H7 (cell line): ENCODE measurements around the gene DFFB. TPM values are rescaled to one million over a fixed set of nuclear protein-coding genes. Genes with fewer than 3 reads are reported as not detected.
"Not testable (repeated sequence)": the region's sequence is repeated elsewhere in the genome, so short reads cannot be mapped to it uniquely, and the experiment has no call there.

Experiments
- DNase-seq: peaks from one replicate; pipeline ENCODE4 v3.0.0; 2012
- H3K27me3 ChIP-seq: 2 replicates; pipeline ENCODE4 v1.6.0; 2011; ENCODE audit warnings: mild to moderate bottlenecking, low read length; ENCODE audit not compliant: control insufficient read depth, insufficient read depth
- H3K36me3 ChIP-seq: replicated peaks from 2 replicates; pipeline ENCODE4 v1.5.1; 2011; ENCODE audit warnings: low read length; ENCODE audit not compliant: control insufficient read depth, insufficient read depth
- H3K4me3 ChIP-seq: 2 replicates; pipeline ENCODE4 v1.5.1; 2011; ENCODE audit warnings: low read depth, mild to moderate bottlenecking, control low read depth, low read length, moderate library complexity; ENCODE audit not compliant: insufficient read depth
- total RNA-seq: library from RNA; depleted of rRNA; stranded (reverse); fragments of >200 nt; shearing (Covaris generic); gene quantifications from 2 replicates; pipeline ENCODE4 v1.2.3, GENCODE V29; 2014; rRNA removed

The DFFB gene, protein sequence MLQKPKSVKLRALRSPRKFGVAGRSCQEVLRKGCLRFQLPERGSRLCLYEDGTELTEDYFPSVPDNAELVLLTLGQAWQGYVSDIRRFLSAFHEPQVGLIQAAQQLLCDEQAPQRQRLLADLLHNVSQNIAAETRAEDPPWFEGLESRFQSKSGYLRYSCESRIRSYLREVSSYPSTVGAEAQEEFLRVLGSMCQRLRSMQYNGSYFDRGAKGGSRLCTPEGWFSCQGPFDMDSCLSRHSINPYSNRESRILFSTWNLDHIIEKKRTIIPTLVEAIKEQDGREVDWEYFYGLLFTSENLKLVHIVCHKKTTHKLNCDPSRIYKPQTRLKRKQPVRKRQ
- total RNA-seq: 12.1 and 14.1 TPM in 2 replicates

- H3K4me3 ChIP-seq: peak within 1 kb of the TSS; percentile 95
- DNase-seq: peak; percentile 100
- H3K36me3 ChIP-seq: no peaks in the 10 kb centered on the region
- H3K27me3 ChIP-seq: peaks cover 11% of the 10 kb centered on the region
Measured at GRCh38 chr1:3856923-3857790, at the start of gene DFFB, which contains the start of gene CEP104. Gene DFFB (plus strand): TSS chr1:3857476. CDS start chr1:3857604, 128 bp downstream. Gene CEP104 (minus strand): TSS chr1:3857211. CDS start chr1:3852407, 4,804 bp downstream.

DNA sequence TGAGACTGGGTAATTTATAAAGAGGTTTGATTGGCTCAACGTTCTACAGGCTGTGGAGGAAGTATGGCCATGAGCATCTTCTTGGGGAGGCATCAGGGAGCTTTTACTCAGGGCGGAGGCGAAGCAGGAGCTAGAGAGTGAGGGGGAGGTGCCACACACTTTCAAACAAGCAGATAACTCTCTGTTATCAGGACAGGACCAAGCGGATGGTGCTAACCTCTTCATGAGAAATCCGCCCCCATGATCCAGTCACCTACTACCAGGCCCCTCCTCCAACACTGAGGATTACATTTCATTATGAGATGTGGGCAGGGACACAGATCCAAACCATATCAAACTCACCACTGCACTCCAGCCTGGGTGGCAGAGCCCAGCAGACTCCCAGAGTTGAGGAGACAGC, 49.5 kb upstream of the DFFB start:
- no peaks in the 10 kb centered on the region for H3K27me3 ChIP-seq
- H3K4me3 ChIP-seq: no peak overlapping the region
- DNase-seq: no peak
- no peaks in the 10 kb centered on the region for H3K36me3 ChIP-seq

DNA sequence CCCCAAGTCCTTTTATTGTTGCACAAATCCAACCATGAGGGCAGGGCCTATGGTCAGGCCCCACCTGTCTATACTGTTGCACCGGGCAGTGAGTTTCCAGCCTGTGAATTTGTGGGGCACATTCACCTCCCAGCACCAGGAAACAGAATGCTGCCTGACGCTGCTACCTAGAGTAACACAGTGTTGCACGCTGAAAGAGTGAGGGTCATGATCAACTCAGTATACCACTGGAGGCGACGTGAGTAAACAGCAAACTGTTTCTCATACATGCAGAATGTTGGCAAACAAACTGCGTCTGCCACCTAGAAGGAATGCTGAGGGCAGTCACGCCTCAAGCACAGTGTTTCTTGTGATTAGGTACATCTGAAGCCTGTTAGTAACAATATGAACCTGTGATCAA, 47.6 kb upstream of the DFFB start:
- no peaks in the 10 kb centered on the region for H3K27me3 ChIP-seq
- H3K4me3 ChIP-seq: no peak overlapping the region
- DNase-seq: no peak
- no peaks in the 10 kb centered on the region for H3K36me3 ChIP-seq

DNA sequence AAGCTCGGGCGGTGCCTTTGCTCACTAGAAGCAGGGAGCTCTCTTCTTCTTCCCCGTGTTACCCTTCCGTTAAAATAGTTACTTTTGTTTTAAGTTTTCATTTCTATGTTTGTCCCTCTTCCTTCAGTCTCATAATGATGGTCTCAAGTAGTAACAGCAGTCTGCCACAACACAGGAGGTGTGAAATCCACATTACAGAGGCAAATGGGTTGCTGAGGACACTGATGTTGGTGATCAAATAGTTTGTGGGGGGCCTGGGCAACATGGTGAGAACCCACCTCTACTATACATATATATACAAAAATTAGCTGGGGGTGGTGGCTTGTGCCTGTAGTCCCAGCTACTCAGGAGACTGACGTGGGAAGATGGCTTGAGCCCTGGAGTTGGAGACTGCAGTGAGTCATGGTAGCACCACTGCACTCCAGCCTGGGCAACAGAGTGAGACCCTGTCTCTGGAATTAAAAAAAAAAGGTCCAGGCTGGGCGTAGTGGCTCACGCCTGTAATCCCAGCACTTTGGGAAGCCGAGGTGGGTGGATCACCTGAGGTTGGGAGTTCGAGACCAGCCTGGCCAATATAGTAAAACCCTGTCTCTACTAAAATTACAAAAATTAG, 47.0 kb upstream of the DFFB start:
- not testable (repeated sequence) for DNase-seq, H3K36me3 ChIP-seq, H3K4me3 ChIP-seq, H3K27me3 ChIP-seq

- no peak overlapping the region for H3K4me3 ChIP-seq
- no peaks in the 10 kb centered on the region; the same call in 1 of the 2 replicates for H3K36me3 ChIP-seq
- DNase-seq: no peak
- H3K27me3 ChIP-seq: no peaks in the 10 kb centered on the region
Measured at GRCh38 chr1:3811595-3811911, 45.7 kb upstream of the DFFB start.

DNA sequence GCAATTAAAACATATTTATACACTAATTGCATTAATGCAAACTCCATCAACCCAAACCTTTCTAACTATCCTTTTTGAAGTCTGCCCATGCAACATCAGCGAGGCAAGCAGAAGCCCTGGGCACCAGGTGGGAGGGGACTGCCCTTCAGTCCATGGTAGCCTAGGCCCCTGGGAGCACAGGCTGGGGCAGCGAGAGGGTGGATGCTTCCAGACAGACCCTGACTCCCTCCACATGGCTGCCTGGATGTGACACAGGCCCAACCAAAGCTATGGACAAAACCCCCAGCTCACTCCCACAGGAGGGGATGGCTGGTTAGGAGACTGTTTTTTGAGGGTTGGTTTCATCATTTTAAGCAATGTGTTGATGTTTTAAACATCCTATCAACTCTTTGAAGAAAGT, 43.2 kb upstream of the DFFB start:
- H3K4me3 ChIP-seq: no peak overlapping the region
- no peaks in the 10 kb centered on the region; the same call in 1 of the 2 replicates for H3K36me3 ChIP-seq
- no peak for DNase-seq

DNA sequence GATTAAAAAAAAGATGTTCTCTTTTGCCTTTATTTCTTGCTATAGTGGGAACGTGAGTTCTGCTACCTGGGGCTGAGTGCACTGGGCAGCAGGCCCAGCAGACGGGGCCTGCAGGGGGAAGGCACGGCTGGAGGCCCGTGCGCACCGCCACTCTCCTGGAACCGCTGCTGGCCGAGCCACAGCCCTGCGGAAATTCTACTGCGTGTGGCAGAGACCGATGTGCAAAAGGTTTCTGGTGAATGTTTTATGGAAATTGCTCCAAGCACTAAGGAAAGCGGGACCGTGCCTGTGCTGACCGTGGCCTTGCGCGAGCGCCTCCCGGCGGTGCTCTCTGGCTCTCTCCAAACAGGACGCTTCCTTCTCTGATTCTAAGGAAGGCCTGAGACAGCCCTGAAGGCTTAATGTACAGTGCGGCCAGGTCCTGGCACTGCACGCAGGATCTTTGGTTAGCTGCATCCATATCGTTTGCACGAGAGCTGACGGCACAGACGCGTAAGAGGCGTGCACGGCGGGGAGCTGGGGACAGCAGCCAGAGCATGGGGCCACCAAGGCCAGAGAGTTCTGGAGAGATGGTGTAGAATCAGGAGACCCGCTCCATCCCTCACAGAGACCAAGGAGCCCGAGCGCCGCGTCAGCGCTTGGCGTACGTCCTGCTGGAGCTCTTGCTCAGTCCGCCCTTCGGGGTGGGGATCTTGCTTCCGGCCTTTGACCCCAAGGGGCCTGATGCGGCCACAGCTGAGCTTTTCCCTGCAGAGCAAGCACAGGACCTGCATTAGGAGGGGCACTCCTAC, 42.3 kb upstream of the DFFB start:
- no peaks in the 10 kb centered on the region for H3K27me3 ChIP-seq
- DNase-seq: no peak
- no peaks in the 10 kb centered on the region; the same call in 1 of the 2 replicates for H3K36me3 ChIP-seq
- H3K4me3 ChIP-seq: no peak overlapping the region

More for the DNA sequence above, 43.2 kb upstream of the DFFB start:
- no peaks in the 10 kb centered on the region for H3K27me3 ChIP-seq

- H3K36me3 ChIP-seq: peaks cover 1% of the 10 kb centered on the region
- DNase-seq: no peak
- H3K27me3 ChIP-seq: no peaks in the 10 kb centered on the region
- no peak overlapping the region for H3K4me3 ChIP-seq
Measured at GRCh38 chr1:3816331-3817137, 40.7 kb upstream of the DFFB start.

GRCh38 chr1:3817138-3817740, 40.0 kb upstream of the DFFB start:
- no peak for DNase-seq

DNA sequence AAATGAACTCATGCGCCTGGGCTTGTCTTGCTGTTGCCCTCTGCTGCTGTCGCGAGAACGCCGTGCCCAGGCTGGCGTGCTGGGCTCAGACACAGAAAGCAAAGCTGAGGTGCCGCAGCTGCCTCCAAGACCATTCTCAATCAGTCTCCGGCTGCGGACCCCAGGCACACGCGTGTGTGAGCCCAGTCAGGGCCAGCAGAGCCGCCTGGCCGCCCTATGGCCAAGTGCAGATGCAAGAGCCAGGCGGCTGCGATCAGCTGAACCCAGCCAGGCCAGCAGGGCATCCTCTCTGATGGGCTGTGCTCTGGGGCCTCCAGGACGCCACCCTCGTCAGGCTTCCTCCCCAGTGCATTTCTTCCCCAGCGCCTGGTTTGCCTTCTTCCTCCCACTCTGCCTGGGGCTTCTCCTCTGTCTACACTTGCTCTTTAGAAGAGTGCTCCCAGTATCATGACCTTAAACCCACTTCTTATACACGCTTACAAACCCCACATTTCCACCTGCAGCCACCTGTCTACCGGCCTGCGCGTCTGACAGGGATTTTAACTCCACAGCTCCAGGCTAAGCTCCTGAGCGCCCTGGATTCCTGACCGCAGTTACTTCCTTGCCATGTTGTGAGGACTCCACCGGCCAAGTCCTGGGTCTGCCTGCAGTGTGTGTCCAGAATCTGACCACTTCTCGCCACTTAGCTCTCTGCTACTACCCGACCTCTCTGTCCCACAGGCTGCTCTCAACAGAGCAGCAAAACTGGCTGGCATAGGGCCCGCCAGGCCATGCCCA, 39.3 kb upstream of the DFFB start:
- H3K4me3 ChIP-seq: no peak overlapping the region
- peaks cover 4% of the 10 kb centered on the region for H3K36me3 ChIP-seq
- no peak for DNase-seq
- no peaks in the 10 kb centered on the region for H3K27me3 ChIP-seq

More at GRCh38 chr1:3817138-3817740, 40.0 kb upstream of the DFFB start:
- peaks cover 1% of the 10 kb centered on the region for H3K36me3 ChIP-seq
- no peaks in the 10 kb centered on the region for H3K27me3 ChIP-seq
- no peak overlapping the region for H3K4me3 ChIP-seq

DNA sequence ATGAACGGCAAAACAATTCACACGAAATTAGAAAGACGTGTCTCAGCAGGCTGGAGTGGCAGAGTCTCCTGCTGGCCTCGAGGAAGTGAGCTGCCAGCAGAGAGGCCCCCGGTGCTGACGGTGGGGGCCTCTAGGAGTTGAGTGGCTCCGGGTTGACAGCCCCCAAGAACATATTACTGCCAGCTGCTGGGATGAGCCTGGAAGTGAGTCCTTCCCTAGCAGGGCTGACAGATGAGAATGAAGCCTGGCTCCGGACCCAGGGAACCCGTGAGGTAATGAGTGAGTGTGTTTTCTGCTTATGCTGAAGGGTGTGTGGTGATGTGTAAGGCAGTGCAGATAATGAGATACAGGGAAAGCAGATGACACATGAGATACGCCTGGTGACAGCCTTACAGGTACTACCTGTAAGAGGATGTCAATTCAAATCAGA, 37.5 kb upstream of the DFFB start:
- no peak overlapping the region for H3K4me3 ChIP-seq
- H3K36me3 ChIP-seq: peaks cover 4% of the 10 kb centered on the region
- no peaks in the 10 kb centered on the region for H3K27me3 ChIP-seq
- no peak for DNase-seq

GRCh38 chr1:3820316-3820715, 37.0 kb upstream of the DFFB start:
- Histone ChIP-seq H3K27me3 (no peaks in the 10 kb centered on the region), H3K4me3 (no peak overlapping the region), H3K36me3 (peaks cover 4% of the 10 kb centered on the region)
- no peak for DNase-seq
